ENCODE results near the gene WNT11. TPM values are rescaled to one million over a fixed set of nuclear protein-coding genes. Genes with fewer than 3 reads are reported as not detected.

WNT11 gene
- total and polyA plus RNA-seq, 2 of the 13 experiments (the other 11 are each of a cell fraction or from before 2014, with no cell fraction given), result 0.34 to 0.66 TPM

GRCh38 chr11:76209973-76210930 lies 4.0 kb upstream of the WNT11 start (continued):
- TF ChIP-seq, protein P1, sequence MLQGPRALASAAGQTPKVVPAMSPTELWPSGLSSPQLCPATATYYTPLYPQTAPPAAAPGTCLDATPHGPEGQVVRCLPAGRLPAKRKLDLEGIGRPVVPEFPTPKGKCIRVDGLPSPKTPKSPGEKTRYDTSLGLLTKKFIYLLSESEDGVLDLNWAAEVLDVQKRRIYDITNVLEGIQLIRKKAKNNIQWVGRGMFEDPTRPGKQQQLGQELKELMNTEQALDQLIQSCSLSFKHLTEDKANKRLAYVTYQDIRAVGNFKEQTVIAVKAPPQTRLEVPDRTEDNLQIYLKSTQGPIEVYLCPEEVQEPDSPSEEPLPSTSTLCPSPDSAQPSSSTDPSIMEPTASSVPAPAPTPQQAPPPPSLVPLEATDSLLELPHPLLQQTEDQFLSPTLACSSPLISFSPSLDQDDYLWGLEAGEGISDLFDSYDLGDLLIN (CRISPR knock-in tag; IDR thresholded peaks at IDR 0.05; ENCODE audit: borderline replicate concordance), result no peak
- TF ChIP-seq, protein P2, sequence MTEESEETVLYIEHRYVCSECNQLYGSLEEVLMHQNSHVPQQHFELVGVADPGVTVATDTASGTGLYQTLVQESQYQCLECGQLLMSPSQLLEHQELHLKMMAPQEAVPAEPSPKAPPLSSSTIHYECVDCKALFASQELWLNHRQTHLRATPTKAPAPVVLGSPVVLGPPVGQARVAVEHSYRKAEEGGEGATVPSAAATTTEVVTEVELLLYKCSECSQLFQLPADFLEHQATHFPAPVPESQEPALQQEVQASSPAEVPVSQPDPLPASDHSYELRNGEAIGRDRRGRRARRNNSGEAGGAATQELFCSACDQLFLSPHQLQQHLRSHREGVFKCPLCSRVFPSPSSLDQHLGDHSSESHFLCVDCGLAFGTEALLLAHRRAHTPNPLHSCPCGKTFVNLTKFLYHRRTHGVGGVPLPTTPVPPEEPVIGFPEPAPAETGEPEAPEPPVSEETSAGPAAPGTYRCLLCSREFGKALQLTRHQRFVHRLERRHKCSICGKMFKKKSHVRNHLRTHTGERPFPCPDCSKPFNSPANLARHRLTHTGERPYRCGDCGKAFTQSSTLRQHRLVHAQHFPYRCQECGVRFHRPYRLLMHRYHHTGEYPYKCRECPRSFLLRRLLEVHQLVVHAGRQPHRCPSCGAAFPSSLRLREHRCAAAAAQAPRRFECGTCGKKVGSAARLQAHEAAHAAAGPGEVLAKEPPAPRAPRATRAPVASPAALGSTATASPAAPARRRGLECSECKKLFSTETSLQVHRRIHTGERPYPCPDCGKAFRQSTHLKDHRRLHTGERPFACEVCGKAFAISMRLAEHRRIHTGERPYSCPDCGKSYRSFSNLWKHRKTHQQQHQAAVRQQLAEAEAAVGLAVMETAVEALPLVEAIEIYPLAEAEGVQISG (CRISPR knock-in tag; IDR thresholded peaks at IDR 0.05), result no peak
- TF ChIP-seq TCF7 (IDR thresholded peaks at IDR 0.05; ENCODE audit: low read depth), result peak; percentile 63; the same call in 1 of the 2 replicates
- no peak for TF ChIP-seq HMG20B (CRISPR knock-in tag; conservative IDR thresholded peaks at IDR 0.05)
- TF ChIP-seq ZFX (CRISPR knock-in tag; IDR thresholded peaks at IDR 0.05; ENCODE audit: low read depth), result peak; percentile 34; the same call in 1 of the 2 replicates
- no peak for TF ChIP-seq GATAD2A (CRISPR knock-in tag; IDR thresholded peaks at IDR 0.05)
- no peak for TF ChIP-seq ZSCAN21 (CRISPR knock-in tag; IDR thresholded peaks at IDR 0.05; ENCODE audit: borderline replicate concordance)
- peak; percentile 34 for TF ChIP-seq ZNF883 (CRISPR knock-in tag; IDR thresholded peaks at IDR 0.05; ENCODE audit: not compliant biosample characterization)
- TF ChIP-seq ZNF800 (CRISPR knock-in tag; IDR thresholded peaks at IDR 0.05), result peak; percentile 99
- peak; percentile 62; the same call in 1 of the 2 replicates for TF ChIP-seq UBTF (CRISPR knock-in tag; IDR thresholded peaks at IDR 0.05)
- TF ChIP-seq CBX2 (IDR thresholded peaks at IDR 0.05; ENCODE audit: low read depth, low read length), result no peak
- TF ChIP-seq CBX2 (CRISPR knock-in tag; IDR thresholded peaks at IDR 0.05; ENCODE audit: low read depth), result peak; percentile 56; the same call in 1 of the 2 replicates
- TF ChIP-seq FLYWCH1 (CRISPR knock-in tag; IDR thresholded peaks at IDR 0.05), result no peak
- peak; percentile 12; the same call in 1 of the 2 replicates for TF ChIP-seq EZH2 (conservative IDR thresholded peaks at IDR 0.05; ENCODE audit: low read depth, low read length)
- 0 out of 2 replicates have a peak, but pooled peaks have one; percentile 42 for TF ChIP-seq MTF2 (CRISPR knock-in tag; IDR thresholded peaks at IDR 0.05; ENCODE audit: borderline replicate concordance)
- peak; percentile 67; the same call in 1 of the 2 replicates for TF ChIP-seq ATF7-NPFF (CRISPR knock-in tag; IDR thresholded peaks at IDR 0.05; ENCODE audit: low read depth)
